CD4-positive, CD25-positive, alpha-beta regulatory T cell (primary cell): ENCODE results near the gene SMCHD1. TPM values are rescaled to one million over a fixed set of nuclear protein-coding genes. Genes with fewer than 3 reads are reported as not detected.

Experiments
- ATAC-seq, 2 donors: fragments of 150-1000 bp; cut with Tn5 transposase; one replicate each; pipeline ENCODE4 v1.10.0; 2021; ENCODE audit warnings: low read depth in 2 of 2, moderate number of reproducible peaks in 2 of 2, moderate library complexity in 1 of 2
- DNase-seq, 3 donors: peaks; one replicate each; pipeline versions ENCODE4 v3.0.0 to v3.0.0-alpha.2; 2012 to 2022; ENCODE audit warnings: mixed read lengths in 1 of 3
- H3K27ac ChIP-seq: one replicate; pipeline ENCODE4 v1.7.0; 2013; ENCODE audit warnings: mild to moderate bottlenecking, low read length; ENCODE audit not compliant: insufficient read depth, poor library complexity, severe bottlenecking
- H3K27me3 ChIP-seq: one replicate; pipeline ENCODE4 v1.7.0; 2013; ENCODE audit warnings: low read length; ENCODE audit not compliant: control insufficient read depth, insufficient read depth
- H3K36me3 ChIP-seq: one replicate; pipeline ENCODE4 v1.7.0; 2013; ENCODE audit warnings: mild to moderate bottlenecking, low read length, moderate library complexity; ENCODE audit not compliant: control insufficient read depth, insufficient read depth
- H3K4me1 ChIP-seq: 2 replicates; pipeline ENCODE4 v1.7.0; 2013; ENCODE audit warnings: mild to moderate bottlenecking, low read length; ENCODE audit not compliant: insufficient read depth, control insufficient read depth, poor library complexity, severe bottlenecking
- H3K4me3 ChIP-seq: one replicate; pipeline ENCODE4 v1.7.0; 2013; ENCODE audit warnings: low read depth, mild to moderate bottlenecking, low read length, moderate library complexity
- H3K9me3 ChIP-seq, 2 experiments: 1 replicate in 1 of 2; 2 replicates in 1 of 2; pipeline ENCODE4 v1.7.0; 2013; ENCODE audit warnings: low read length in 2 of 2, mild to moderate bottlenecking in 1 of 2, moderate library complexity in 1 of 2; ENCODE audit not compliant: control insufficient read depth in 2 of 2
- H3K27ac Mint-ChIP-seq, 3 donors: one replicate each; pipeline ENCODE4 v1.8.0; 2020 to 2022; ENCODE audit warnings: mild to moderate bottlenecking in 3 of 3, mixed read lengths in 3 of 3, moderate library complexity in 2 of 3
- H3K27me3 Mint-ChIP-seq: one replicate; pipeline ENCODE4 v1.8.0; 2022; ENCODE audit warnings: mild to moderate bottlenecking, mixed read lengths
- H3K36me3 Mint-ChIP-seq: one replicate; pipeline ENCODE4 v1.8.0; 2020; ENCODE audit warnings: mixed read lengths
- H3K4me1 Mint-ChIP-seq, 4 donors: one replicate each; pipeline ENCODE4 v1.8.0; 2020 to 2022; ENCODE audit warnings: mixed read lengths in 4 of 4, mild to moderate bottlenecking in 1 of 4
- H3K4me3 Mint-ChIP-seq, 4 donors: one replicate each; pipeline ENCODE4 v1.8.0; 2020 to 2022; ENCODE audit warnings: mild to moderate bottlenecking in 4 of 4, mixed read lengths in 4 of 4, moderate library complexity in 3 of 4
- H3K9me3 Mint-ChIP-seq, 7 donors: one replicate each; pipeline ENCODE4 v1.8.0; 2020 to 2022; ENCODE audit warnings: mixed read lengths in 7 of 7, mild to moderate bottlenecking in 3 of 7, moderate library complexity in 2 of 7
- polyA plus RNA-seq, 4 donors: library from polyadenylated mRNA; unstranded; fragments of 300-500 nt; fragmentation: Illumina TruSeq; gene quantifications; one replicate each; pipeline ENCODE4 v1.2.3, GENCODE V29; 2021
- total RNA-seq: library from RNA; stranded (reverse); gene quantifications from one replicate; pipeline ENCODE4 v1.2.3, GENCODE V29; 2022

The SMCHD1 gene
- total and polyA plus RNA-seq, 5 donors from 2014 or later: 59.1 to 671 (median 66.2) TPM

DNA sequence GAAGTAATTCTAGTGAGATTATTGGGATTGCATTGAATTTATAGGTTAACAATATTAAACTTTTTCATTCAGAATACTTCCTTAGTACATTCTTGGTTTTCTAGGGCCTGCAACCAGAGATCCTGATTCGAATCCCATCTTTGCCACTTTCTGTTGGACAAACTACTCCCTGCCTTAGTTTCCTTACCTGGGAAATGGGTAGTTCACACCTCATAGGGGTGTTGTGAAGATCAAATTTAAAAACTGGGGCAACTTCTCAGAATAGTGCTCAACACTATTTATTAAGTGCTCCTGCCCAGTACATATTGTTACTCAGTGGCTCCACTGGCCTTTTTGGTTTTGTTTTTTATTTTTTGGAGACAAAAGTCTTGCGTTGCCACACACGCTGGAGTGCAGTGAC, 43.5 kb downstream of the SMCHD1 start:
- H3K4me1 ChIP-seq: no peaks in the 10 kb centered on the region
- no peak overlapping the region for H3K27ac ChIP-seq
- Mint-ChIP-seq H3K9me3 (no peaks in the 10 kb centered on the region), H3K36me3 (peaks cover 66% of the 10 kb centered on the region), H3K27ac (peak overlapping the region in 2 of 3 donors; percentile 30 to 62), H3K4me1 (peaks cover 32 to 52% (median 37%) of the 10 kb centered on the region in 4 donors), H3K4me3 (no peak overlapping the region), H3K27me3 (no peaks in the 10 kb centered on the region)
- no peaks in the 10 kb centered on the region for H3K27me3 ChIP-seq
- peaks cover 100% of the 10 kb centered on the region for H3K36me3 ChIP-seq
- DNase-seq (no peak), ATAC-seq (no peak)
- H3K9me3 ChIP-seq: no peaks in the 10 kb centered on the region
- H3K4me3 ChIP-seq: no peak overlapping the region

DNA sequence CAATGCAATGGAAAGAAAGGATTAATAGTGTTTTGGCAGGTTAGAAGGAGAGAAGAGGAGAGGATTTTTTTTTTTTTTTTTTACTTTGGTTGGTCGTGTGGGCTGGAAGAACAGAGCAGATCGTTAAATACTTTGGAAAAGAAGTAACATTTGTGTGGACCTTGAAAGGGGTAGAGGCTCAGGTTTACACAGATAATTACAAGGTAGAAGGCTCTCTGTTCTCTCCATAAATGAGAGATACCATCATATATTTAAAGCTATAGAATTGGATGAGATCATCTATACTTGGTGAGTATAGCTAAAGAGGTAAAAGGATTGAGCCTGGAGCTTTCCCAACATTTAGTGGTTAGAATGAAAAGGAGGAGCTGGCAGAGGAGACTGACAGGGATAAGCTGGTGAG, 49.0 kb downstream of the SMCHD1 start:
- Histone ChIP-seq H3K36me3 (peaks cover 98% of the 10 kb centered on the region), H3K27ac (no peak overlapping the region), H3K4me1 (no peaks in the 10 kb centered on the region), H3K9me3 (no peaks in the 10 kb centered on the region), H3K27me3 (no peaks in the 10 kb centered on the region), H3K4me3 (no peak overlapping the region)
- no peaks in the 10 kb centered on the region for H3K9me3 Mint-ChIP-seq
- peaks cover 58% of the 10 kb centered on the region for H3K36me3 Mint-ChIP-seq
- peaks cover 34 to 50% (median 40%) of the 10 kb centered on the region in 4 donors for H3K4me1 Mint-ChIP-seq
- peak overlapping the region; percentile 78 to 91 (median 83) for H3K27ac Mint-ChIP-seq
- H3K4me3 Mint-ChIP-seq: peak overlapping the region in 1 of 4 donors; percentile 33
- ATAC-seq (no peak), DNase-seq (no peak)
- H3K27me3 Mint-ChIP-seq: no peaks in the 10 kb centered on the region

DNA sequence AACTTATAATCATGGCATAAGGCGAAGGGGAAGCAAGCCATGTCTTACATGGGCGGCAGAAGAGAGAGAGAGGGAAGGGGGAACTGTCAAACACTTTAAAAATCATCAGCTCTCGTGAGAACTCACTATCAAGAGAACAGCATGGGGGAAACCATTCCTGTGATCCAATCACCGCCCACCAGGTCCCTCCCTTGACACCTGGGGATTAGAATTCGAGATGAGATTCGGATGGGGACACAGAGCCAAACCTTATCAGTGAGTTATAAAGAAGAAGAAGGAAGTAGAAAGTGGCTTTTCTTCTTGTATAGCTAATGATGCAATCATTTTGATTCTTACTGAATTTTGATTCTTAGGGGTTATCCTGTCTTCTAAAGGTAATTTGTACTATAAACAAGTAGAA, 51.4 kb downstream of the SMCHD1 start:
- no peak for DNase-seq
- Histone ChIP-seq H3K27me3 (no peaks in the 10 kb centered on the region), H3K36me3 (peaks cover 96% of the 10 kb centered on the region), H3K4me1 (no peaks in the 10 kb centered on the region), H3K4me3 (no peak overlapping the region), H3K9me3 (no peaks in the 10 kb centered on the region), H3K27ac (no peak overlapping the region)
- no peaks in the 10 kb centered on the region for H3K9me3 Mint-ChIP-seq
- H3K36me3 Mint-ChIP-seq: peaks cover 65% of the 10 kb centered on the region
- peak overlapping the region in 2 of 3 donors; percentile 18 to 48 for H3K27ac Mint-ChIP-seq
- H3K4me3 Mint-ChIP-seq: peak overlapping the region in 1 of 4 donors; percentile 6
- peaks cover 36 to 49% (median 39%) of the 10 kb centered on the region in 4 donors for H3K4me1 Mint-ChIP-seq
- no peak for ATAC-seq
- no peaks in the 10 kb centered on the region for H3K27me3 Mint-ChIP-seq

DNA sequence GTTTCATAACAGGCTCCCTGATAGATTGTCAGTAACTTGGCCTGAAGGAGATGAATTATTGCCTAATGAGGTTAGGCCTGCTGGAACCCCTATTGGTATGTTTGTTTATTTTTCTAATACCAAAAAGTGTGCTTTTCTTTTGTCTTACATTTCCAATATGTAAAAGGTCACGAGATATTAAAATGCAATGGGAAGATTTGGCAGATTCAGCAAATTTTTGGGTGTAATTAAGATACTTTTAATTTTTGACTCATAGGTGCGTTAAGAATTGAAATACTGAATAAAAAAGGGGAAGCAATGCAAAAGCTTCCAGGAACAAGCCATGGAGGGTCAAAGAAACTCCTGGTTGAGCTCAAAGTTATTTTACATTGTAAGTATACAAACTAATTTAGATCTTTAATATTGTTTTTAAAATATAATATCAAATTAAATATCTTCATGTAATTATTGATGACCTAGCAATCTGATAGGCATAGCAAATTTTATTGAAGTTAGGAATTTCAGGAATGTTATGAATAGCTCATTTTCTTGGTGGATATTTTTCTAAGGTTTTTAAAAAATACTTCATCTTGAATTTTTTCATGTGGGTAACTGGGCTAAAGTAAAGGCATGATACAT, 52.1 kb downstream of the SMCHD1 start:
- Mint-ChIP-seq H3K4me3 (no peak overlapping the region), H3K27me3 (no peaks in the 10 kb centered on the region), H3K36me3 (peaks cover 69% of the 10 kb centered on the region), H3K9me3 (no peaks in the 10 kb centered on the region), H3K27ac (no peak overlapping the region), H3K4me1 (peaks cover 40 to 52% (median 42%) of the 10 kb centered on the region in 4 donors)
- Histone ChIP-seq H3K27me3 (no peaks in the 10 kb centered on the region), H3K4me3 (no peak overlapping the region), H3K27ac (no peak overlapping the region), H3K36me3 (peaks cover 96% of the 10 kb centered on the region), H3K9me3 (no peaks in the 10 kb centered on the region), H3K4me1 (no peaks in the 10 kb centered on the region)
- no peak for DNase-seq
- ATAC-seq: no peak

DNA sequence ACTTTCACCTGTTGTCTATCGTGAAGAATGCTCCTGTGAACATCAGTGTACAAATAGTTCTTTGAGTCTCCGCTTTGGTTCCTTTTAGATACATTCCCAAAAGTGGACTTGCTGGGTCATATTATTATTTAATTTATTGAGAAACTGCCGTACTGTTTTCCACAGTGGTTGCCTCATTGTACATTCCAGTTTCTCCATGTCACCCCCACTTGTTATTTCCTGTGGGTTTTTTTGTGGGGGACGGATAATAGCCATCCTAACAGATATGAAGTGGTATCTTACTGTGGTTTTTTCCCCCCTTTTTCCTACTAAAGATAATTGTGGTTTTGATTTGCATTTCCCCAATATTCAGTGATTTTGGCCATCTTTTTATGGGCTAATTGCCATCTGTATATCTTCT, 53.8 kb downstream of the SMCHD1 start:
- Mint-ChIP-seq H3K36me3 (peaks cover 74% of the 10 kb centered on the region), H3K27ac (no peak overlapping the region), H3K4me1 (peaks cover 37 to 60% (median 46%) of the 10 kb centered on the region in 4 donors), H3K9me3 (no peaks in the 10 kb centered on the region), H3K27me3 (no peaks in the 10 kb centered on the region), H3K4me3 (no peak overlapping the region)
- Histone ChIP-seq H3K9me3 (no peaks in the 10 kb centered on the region), H3K4me1 (peaks cover 4% of the 10 kb centered on the region), H3K4me3 (no peak overlapping the region), H3K27ac (no peak overlapping the region), H3K36me3 (peaks cover 95% of the 10 kb centered on the region), H3K27me3 (no peaks in the 10 kb centered on the region)
- DNase-seq (no peak), ATAC-seq (no peak)

DNA sequence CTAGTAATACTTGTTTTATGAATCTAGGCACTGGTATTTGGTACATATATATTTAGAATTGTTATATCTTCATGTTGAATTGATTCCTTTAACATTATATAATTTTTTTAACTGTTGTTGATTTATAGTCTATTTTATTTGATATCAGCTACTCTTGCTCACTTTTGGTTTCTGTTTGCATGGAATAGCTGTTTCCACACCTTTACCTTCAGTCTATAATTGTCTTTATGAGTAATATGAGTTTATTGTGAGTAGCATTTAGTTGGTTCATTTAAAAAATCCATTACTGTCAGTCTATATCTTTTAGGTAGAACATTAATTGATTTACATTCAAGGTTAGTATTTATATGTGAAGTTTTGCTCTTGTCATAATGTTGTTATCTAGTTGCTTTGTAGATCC, 58.6 kb downstream of the SMCHD1 start:
- ATAC-seq (no peak), DNase-seq (no peak)
- H3K27ac Mint-ChIP-seq: peak overlapping the region in 1 of 3 donors; percentile 3
- Histone ChIP-seq H3K9me3 (no peaks in the 10 kb centered on the region), H3K4me1 (peaks cover 4% of the 10 kb centered on the region), H3K27me3 (no peaks in the 10 kb centered on the region), H3K27ac (no peak overlapping the region), H3K36me3 (peaks cover 96% of the 10 kb centered on the region), H3K4me3 (peak overlapping the region; percentile 60)
- no peaks in the 10 kb centered on the region for H3K27me3 Mint-ChIP-seq
- peaks cover 30 to 71% (median 49%) of the 10 kb centered on the region in 4 donors for H3K4me1 Mint-ChIP-seq
- peaks cover 71% of the 10 kb centered on the region for H3K36me3 Mint-ChIP-seq
- H3K9me3 Mint-ChIP-seq: no peaks in the 10 kb centered on the region
- peak overlapping the region in 1 of 4 donors; percentile 18 for H3K4me3 Mint-ChIP-seq

DNA sequence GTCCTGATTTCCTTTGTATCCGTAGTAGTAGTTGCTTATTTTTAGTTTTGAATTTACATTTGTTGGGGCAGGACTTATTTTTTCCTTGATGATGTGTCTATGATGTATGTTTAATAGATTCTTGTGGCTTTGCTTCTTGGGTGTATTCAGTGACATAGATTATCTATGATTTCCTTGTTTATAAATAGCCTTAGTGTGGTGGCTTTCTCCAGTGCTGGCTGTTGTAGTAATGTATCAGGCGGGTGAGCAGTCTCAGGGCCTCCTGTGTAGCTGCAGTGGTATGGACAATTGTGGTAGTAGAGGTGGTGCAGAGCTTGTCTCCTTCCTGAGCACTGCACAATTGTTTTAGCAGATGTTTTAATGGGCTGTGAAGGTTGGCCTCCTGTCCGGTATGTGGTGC, 60.5 kb downstream of the SMCHD1 start:
- no peak for ATAC-seq
- Mint-ChIP-seq H3K4me3 (peak overlapping the region in 1 of 4 donors; percentile 54), H3K9me3 (no peaks in the 10 kb centered on the region), H3K27me3 (no peaks in the 10 kb centered on the region), H3K27ac (peak overlapping the region; percentile 39 to 79 (median 64)), H3K36me3 (peaks cover 70% of the 10 kb centered on the region), H3K4me1 (peaks cover 32 to 71% (median 50%) of the 10 kb centered on the region in 4 donors)
- Histone ChIP-seq H3K4me3 (no peak overlapping the region), H3K4me1 (peaks cover 4% of the 10 kb centered on the region), H3K9me3 (no peaks in the 10 kb centered on the region), H3K27ac (no peak overlapping the region), H3K36me3 (peaks cover 95% of the 10 kb centered on the region), H3K27me3 (no peaks in the 10 kb centered on the region)
- DNase-seq: no peak
